Nephron progenitor cell (in vitro differentiated cells): ENCODE data around the gene BFSP1.

Experiments
- DNase-seq: peaks from one replicate; pipeline ENCODE4 v3.0.0; 2021
- H3K27ac Mint-ChIP-seq: 2 replicates; pipeline ENCODE4 v1.8.0; 2021; ENCODE audit warnings: mild to moderate bottlenecking, moderate library complexity, mixed read lengths
- H3K27me3 Mint-ChIP-seq: 2 replicates; pipeline ENCODE4 v1.8.0; 2021; ENCODE audit warnings: mild to moderate bottlenecking, low read depth, mixed read lengths; ENCODE audit not compliant: poor library complexity
- H3K36me3 Mint-ChIP-seq: 2 replicates; pipeline ENCODE4 v1.8.0; 2021; ENCODE audit warnings: low read depth, mixed read lengths
- H3K4me1 Mint-ChIP-seq: 2 replicates; pipeline ENCODE4 v1.8.0; 2021; ENCODE audit warnings: mixed read lengths
- H3K4me3 Mint-ChIP-seq: 2 replicates; pipeline ENCODE4 v1.8.0; 2021; ENCODE audit warnings: mild to moderate bottlenecking, moderate library complexity, mixed read lengths
- H3K9me3 Mint-ChIP-seq: 2 replicates; pipeline ENCODE4 v1.8.0; 2021; ENCODE audit warnings: mild to moderate bottlenecking, moderate library complexity, mixed read lengths
- CTCF ChIP-seq: fragments of 200-600 bp; sonication (generic); IDR thresholded peaks from 2 replicates; pipeline ENCODE4 v1.5.0; 2021; ENCODE audit warnings: antibody characterized with exemption

Gene BFSP1

GRCh38 chr20:17469246-17470030 lies 61.7 kb downstream of the BFSP1 start:
- Mint-ChIP-seq H3K9me3 (no peaks in the 10 kb centered on the region), H3K4me3 (no peak overlapping the region), H3K4me1 (peaks cover 8% of the 10 kb centered on the region), H3K27me3 (peaks cover 8% of the 10 kb centered on the region), H3K36me3 (no peaks in the 10 kb centered on the region), H3K27ac (no peak overlapping the region)
- no peak for DNase-seq
- TF ChIP-seq CTCF = no peak

GRCh38 chr20:17468073-17468840 lies 62.9 kb downstream of the BFSP1 start:
- no peaks in the 10 kb centered on the region for H3K36me3 Mint-ChIP-seq
- H3K27ac Mint-ChIP-seq = no peak overlapping the region

GRCh38 chr20:17467120-17467655 lies 64.0 kb downstream of the BFSP1 start:
- DNase-seq = no peak
- H3K27me3 Mint-ChIP-seq = peaks cover 8% of the 10 kb centered on the region
- no peaks in the 10 kb centered on the region for H3K36me3 Mint-ChIP-seq
- H3K4me3 Mint-ChIP-seq = no peak overlapping the region
- H3K4me1 Mint-ChIP-seq = no peaks in the 10 kb centered on the region
- no peaks in the 10 kb centered on the region for H3K9me3 Mint-ChIP-seq
- TF ChIP-seq CTCF = no peak
- H3K27ac Mint-ChIP-seq = no peak overlapping the region

More at GRCh38 chr20:17468073-17468840, 62.9 kb downstream of the BFSP1 start:
- no peak overlapping the region for H3K4me3 Mint-ChIP-seq
- H3K27me3 Mint-ChIP-seq = peaks cover 8% of the 10 kb centered on the region
- no peak for TF ChIP-seq CTCF
- no peak for DNase-seq
- no peaks in the 10 kb centered on the region for H3K9me3 Mint-ChIP-seq
- peaks cover 2% of the 10 kb centered on the region for H3K4me1 Mint-ChIP-seq

GRCh38 chr20:17466641-17467040 lies 64.5 kb downstream of the BFSP1 start:
- peaks cover 8% of the 10 kb centered on the region for H3K27me3 Mint-ChIP-seq
- no peak for DNase-seq
- no peak overlapping the region for H3K27ac Mint-ChIP-seq
- no peak for TF ChIP-seq CTCF
- no peaks in the 10 kb centered on the region for H3K9me3 Mint-ChIP-seq
- H3K36me3 Mint-ChIP-seq = no peaks in the 10 kb centered on the region
- no peaks in the 10 kb centered on the region for H3K4me1 Mint-ChIP-seq
- no peak overlapping the region for H3K4me3 Mint-ChIP-seq

GRCh38 chr20:17465236-17465635 lies 65.9 kb downstream of the BFSP1 start:
- Mint-ChIP-seq H3K4me3 (no peak overlapping the region), H3K27ac (no peak overlapping the region), H3K27me3 (peaks cover 8% of the 10 kb centered on the region), H3K9me3 (no peaks in the 10 kb centered on the region), H3K36me3 (no peaks in the 10 kb centered on the region), H3K4me1 (no peaks in the 10 kb centered on the region)
- no peak for DNase-seq
- TF ChIP-seq CTCF = no peak
